Thyroid gland (tissue), 4 donors: Measurements from ENCODE around the gene BLCAP.

Source experiments
- CTCF ChIP-seq, 6 experiments: fragments of 200-600 bp in 3 of 6; fragments of 450-650 bp in 3 of 6; sonication (generic) in 3 of 6; IDR thresholded peaks; one replicate each; pipeline ENCODE4 v1.5.1; 2016 to 2019; ENCODE audit warnings: antibody characterized with exemption in 6 of 6, mild to moderate bottlenecking in 2 of 6, inconsistent platforms in 1 of 6, moderate library complexity in 1 of 6
- POLR2A ChIP-seq, 2 donors: fragments of 450-650 bp; IDR thresholded peaks; one replicate each; pipeline ENCODE4 v1.6.1; 2017; ENCODE audit warnings: antibody characterized with exemption in 2 of 2, mild to moderate bottlenecking in 2 of 2, moderate library complexity in 1 of 2

GRCh38 chr20:37531856-37532255, 4.2 kb upstream of the BLCAP start:
- TF ChIP-seq CTCF (IDR thresholded peaks at IDR 0.05), result no peak
- TF ChIP-seq POLR2A (IDR thresholded peaks at IDR 0.05), result no peak
